Peyer's patch (tissue), 4 donors: ENCODE results near the gene MAP3K8. TPM values are rescaled to one million over a fixed set of nuclear protein-coding genes. Genes with fewer than 3 reads are reported as not detected.

ENCODE experiments used
- DNase-seq, 3 donors: peaks; one replicate each; pipeline ENCODE4 v3.0.0-alpha.2; 2017 to 2019
- H3K27ac ChIP-seq, 4 donors: fragments of 200-600 bp; sonication (generic); one replicate each; pipeline ENCODE4 v1.5.1; 2016 to 2019
- H3K27me3 ChIP-seq, 2 donors: fragments of 200-600 bp; sonication (generic); one replicate each; pipeline ENCODE4 v1.5.1; 2019
- H3K36me3 ChIP-seq, 3 donors: fragments of 200-600 bp; sonication (generic); one replicate each; pipeline ENCODE4 v1.5.1; 2016 to 2019
- H3K4me1 ChIP-seq, 4 donors: fragments of 200-600 bp; sonication (generic); one replicate each; pipeline ENCODE4 v1.5.1; 2016 to 2019
- H3K4me3 ChIP-seq, 4 donors: fragments of 200-600 bp; sonication (generic); 1 replicate in 3 of 4; 2 replicates in 1 of 4; pipeline ENCODE4 v1.5.1; 2016 to 2019; ENCODE audit warnings: mild to moderate bottlenecking in 1 of 4
- H3K9me3 ChIP-seq, 4 donors: fragments of 200-600 bp; sonication (generic); one replicate each; pipeline ENCODE4 v1.5.1; 2016 to 2019; ENCODE audit warnings: mild to moderate bottlenecking in 1 of 4
- CTCF ChIP-seq, 6 experiments: fragments of 450-650 bp in 4 of 6; fragments of 200-600 bp in 2 of 6; sonication (generic) in 1 of 6; IDR thresholded peaks; one replicate each; pipeline ENCODE4 v1.5.1; 2017 to 2019; ENCODE audit warnings: antibody characterized with exemption in 6 of 6, mild to moderate bottlenecking in 3 of 6, moderate library complexity in 1 of 6
- POLR2A ChIP-seq, 2 donors: fragments of 450-650 bp; IDR thresholded peaks; one replicate each; pipeline ENCODE4 v1.5.1; 2017; ENCODE audit warnings: antibody characterized with exemption in 2 of 2, mild to moderate bottlenecking in 2 of 2, moderate library complexity in 2 of 2
- total RNA-seq, 4 donors: library from RNA; depleted of rRNA; stranded (reverse); fragments of >200 nt; gene quantifications; one replicate each; pipeline ENCODE4 v1.1.0, GENCODE V29; 2016

Gene MAP3K8
- total RNA-seq, 4 donors from 2014 or later = 3.5 to 19.0 (median 11.5) TPM

GRCh38 chr10:30398788-30399187, 35.2 kb upstream of the MAP3K8 start:
- Histone ChIP-seq H3K27ac (no peak overlapping the region), H3K9me3 (no peaks in the 10 kb centered on the region), H3K27me3 (no peaks in the 10 kb centered on the region), H3K4me3 (no peak overlapping the region), H3K36me3 (no peaks in the 10 kb centered on the region), H3K4me1 (no peaks in the 10 kb centered on the region)
- TF ChIP-seq POLR2A (IDR thresholded peaks at IDR 0.05) (no peak), CTCF (IDR thresholded peaks at IDR 0.05) (no peak)
- no peak for DNase-seq

DNA sequence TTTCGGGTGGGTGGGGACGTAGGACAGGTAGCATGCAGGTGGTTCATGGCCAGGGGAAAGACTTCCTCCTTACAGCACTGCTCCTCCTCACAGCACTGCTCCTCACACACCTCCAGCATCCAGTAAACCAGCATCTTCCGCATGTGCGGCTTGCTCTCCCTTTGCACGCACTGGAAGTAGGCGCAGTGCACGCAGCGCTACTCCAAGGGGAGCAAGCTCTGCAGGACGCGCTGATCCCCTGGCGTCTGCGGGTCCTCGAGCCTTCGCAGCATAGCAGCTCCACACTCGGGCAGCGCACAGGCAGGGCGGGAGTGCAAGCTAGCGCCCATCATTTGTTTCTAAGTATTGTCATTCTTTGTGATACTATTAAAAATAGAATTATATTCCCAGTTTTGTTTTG, 30.5 kb upstream of the MAP3K8 start:
- H3K27me3 ChIP-seq = no peaks in the 10 kb centered on the region
- no peaks in the 10 kb centered on the region for H3K36me3 ChIP-seq
- no peaks in the 10 kb centered on the region for H3K9me3 ChIP-seq
- H3K4me3 ChIP-seq = no peak overlapping the region
- H3K4me1 ChIP-seq = no peaks in the 10 kb centered on the region
- no peak overlapping the region for H3K27ac ChIP-seq
- DNase-seq = no peak
- TF ChIP-seq CTCF (IDR thresholded peaks at IDR 0.05) (no peak), POLR2A (IDR thresholded peaks at IDR 0.05) (no peak)

GRCh38 chr10:30404540-30404939, 29.4 kb upstream of the MAP3K8 start:
- H3K36me3 ChIP-seq = no peaks in the 10 kb centered on the region
- no peak overlapping the region for H3K4me3 ChIP-seq
- DNase-seq = no peak
- no peaks in the 10 kb centered on the region for H3K9me3 ChIP-seq
- no peaks in the 10 kb centered on the region for H3K27me3 ChIP-seq
- H3K4me1 ChIP-seq = no peaks in the 10 kb centered on the region
- TF ChIP-seq POLR2A (IDR thresholded peaks at IDR 0.05) = no peak
- TF ChIP-seq CTCF (IDR thresholded peaks at IDR 0.05) = no peak
- no peak overlapping the region for H3K27ac ChIP-seq

DNA sequence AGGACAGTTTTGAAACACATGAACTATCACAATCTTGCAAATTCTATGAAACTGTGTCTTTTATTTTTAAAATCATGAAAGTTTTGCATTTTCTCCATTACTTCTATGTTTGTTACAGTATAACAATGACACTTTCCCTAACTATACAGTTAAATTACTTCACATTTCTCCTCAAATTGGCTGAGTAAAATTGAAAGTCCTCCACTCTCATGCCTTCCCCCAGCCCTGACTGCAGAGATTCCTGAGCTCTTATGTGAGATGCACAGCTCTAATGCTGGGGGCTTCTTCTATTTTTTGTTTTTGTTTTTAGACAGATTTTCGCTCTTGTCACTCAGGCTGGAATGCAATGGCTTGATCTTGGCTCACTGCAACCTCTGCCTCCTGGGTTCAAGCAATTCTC, 22.7 kb upstream of the MAP3K8 start:
- H3K9me3 ChIP-seq = no peaks in the 10 kb centered on the region
- H3K4me3 ChIP-seq = no peak overlapping the region
- no peak overlapping the region for H3K27ac ChIP-seq
- no peaks in the 10 kb centered on the region for H3K27me3 ChIP-seq
- no peaks in the 10 kb centered on the region for H3K36me3 ChIP-seq
- TF ChIP-seq CTCF (IDR thresholded peaks at IDR 0.05) = no peak
- TF ChIP-seq POLR2A (IDR thresholded peaks at IDR 0.05) = no peak
- H3K4me1 ChIP-seq = no peaks in the 10 kb centered on the region
- no peak for DNase-seq

DNA sequence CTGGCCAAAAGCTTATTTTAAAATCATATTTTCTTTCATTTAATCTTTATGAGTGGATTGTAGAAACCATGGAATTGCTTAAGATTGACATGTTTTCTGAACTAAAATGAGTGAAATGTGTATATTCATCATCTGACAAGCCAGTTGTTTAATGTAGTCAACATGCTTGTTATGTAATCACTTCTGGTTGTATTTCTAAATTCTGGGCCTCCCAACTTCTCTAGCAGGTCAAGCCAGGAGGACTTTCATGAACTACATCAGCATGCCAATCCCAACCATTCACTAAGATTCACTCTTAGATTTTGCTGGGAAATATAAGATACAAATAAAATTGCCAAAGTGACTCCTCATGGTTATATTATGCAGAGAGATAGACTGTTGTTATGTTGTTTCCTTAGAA, 21.1 kb upstream of the MAP3K8 start:
- H3K36me3 ChIP-seq = no peaks in the 10 kb centered on the region
- no peak overlapping the region for H3K27ac ChIP-seq
- DNase-seq = no peak
- H3K4me1 ChIP-seq = no peaks in the 10 kb centered on the region
- H3K9me3 ChIP-seq = no peaks in the 10 kb centered on the region
- TF ChIP-seq CTCF (IDR thresholded peaks at IDR 0.05) = no peak
- no peak overlapping the region for H3K4me3 ChIP-seq
- H3K27me3 ChIP-seq = no peaks in the 10 kb centered on the region

- DNase-seq = no peak
- Histone ChIP-seq H3K9me3 (no peaks in the 10 kb centered on the region), H3K27ac (no peak overlapping the region), H3K4me1 (peaks cover 0 to 5% (median 0%) of the 10 kb centered on the region in 4 donors), H3K36me3 (no peaks in the 10 kb centered on the region), H3K4me3 (no peak overlapping the region), H3K27me3 (no peaks in the 10 kb centered on the region)
- TF ChIP-seq CTCF (IDR thresholded peaks at IDR 0.05) (peak; percentile 69 to 97 (median 95)), POLR2A (IDR thresholded peaks at IDR 0.05) (no peak)
Observed at GRCh38 chr10:30413996-30414576, 19.9 kb upstream of the MAP3K8 start.
